Endothelial cell of umbilical vein (primary cell): ENCODE data around the gene BDKRB2. TPM values are rescaled to one million over a fixed set of nuclear protein-coding genes. Genes with fewer than 3 reads are reported as not detected.

Source experiments
- BruUV-seq: library from RNA; stranded (reverse); fragments of 400-500 nt; replicated peaks from 2 replicates; lab custom pipeline; 2021; lab: Mats Ljungman, UMichigan
- CTCF ChIA-PET: fragments of 300-600, 350-600 bp; sonication (Branson Sonifier 250); formaldehyde crosslinking; loops from one replicate; lab custom pipeline; 2021; ENCODE audit warnings: antibody characterized with exemption, inconsistent platforms; lab: Charles Lee
- POLR2A ChIA-PET: fragments of 300-600, 350-600 bp; sonication (Branson Sonifier 250); formaldehyde crosslinking; loops from one replicate; lab custom pipeline; 2021; ENCODE audit warnings: antibody characterized with exemption, inconsistent platforms; lab: Charles Lee
- DNase-seq: peaks from one replicate; pipeline ENCODE4 v3.0.0-alpha.2; 2011; ENCODE audit warnings: low read depth, low spot score
- FAIRE-seq: peaks from 2 replicates; lab custom pipeline; 2011; peaks lifted over from hg19 to GRCh38; lab: Jason Lieb, UNC
- H2AFZ ChIP-seq: 2 replicates; pipeline ENCODE4 v1.6.0; 2012; ENCODE audit warnings: low read depth, low read length, control low read depth, inconsistent platforms
- H3K27ac ChIP-seq: 2 replicates; pipeline ENCODE4 v1.5.1; 2011; ENCODE audit warnings: low read depth, mild to moderate bottlenecking, control low read depth, low read length, moderate library complexity; ENCODE audit not compliant: insufficient read depth
- H3K27me3 ChIP-seq, 2 experiments: 2 replicates each; pipeline versions ENCODE4 v1.6.0 to v1.6.1; 2011; ENCODE audit warnings: low read length in 2 of 2, mixed read lengths in 1 of 2; ENCODE audit not compliant: control insufficient read depth in 2 of 2, insufficient read depth in 2 of 2
- H3K36me3 ChIP-seq, 2 experiments: 2 replicates in 1 of 2; 3 replicates in 1 of 2; pipeline ENCODE4 v1.5.1; 2011; ENCODE audit warnings: low read length in 2 of 2, mild to moderate bottlenecking in 1 of 2, moderate library complexity in 1 of 2; ENCODE audit not compliant: control insufficient read depth in 2 of 2, insufficient read depth in 2 of 2; ENCODE audit errors: extremely low read depth in 1 of 2
- H3K4me1 ChIP-seq: 3 replicates; pipeline ENCODE4 v1.5.1; 2011; ENCODE audit warnings: mild to moderate bottlenecking, low read length; ENCODE audit not compliant: control insufficient read depth, insufficient read depth; ENCODE audit errors: extremely low read depth
- H3K4me2 ChIP-seq: 2 replicates; pipeline ENCODE4 v1.6.1; 2011; ENCODE audit warnings: low read length, control low read depth, mixed read lengths; ENCODE audit not compliant: insufficient read depth
- H3K4me3 ChIP-seq, 3 experiments: fragments of 200-600 bp in 1 of 3; sonication (generic), shearing (Covaris generic) in 1 of 3; replicated peaks in 1 of 3; 2 replicates each; pipeline ENCODE4 v1.5.1; 2011 to 2016; ENCODE audit warnings: control low read depth in 3 of 3, low read length in 3 of 3, mild to moderate bottlenecking in 2 of 3, inconsistent platforms in 1 of 3, low read depth in 1 of 3, moderate library complexity in 1 of 3; ENCODE audit not compliant: insufficient read depth in 1 of 3
- H3K79me2 ChIP-seq: 2 replicates; pipeline ENCODE4 v1.6.0; 2012; ENCODE audit warnings: low read length, inconsistent platforms; ENCODE audit not compliant: control insufficient read depth, insufficient read depth
- H3K9ac ChIP-seq: replicated peaks from 2 replicates; pipeline ENCODE3; 2011; ENCODE audit warnings: low read length, control low read depth; ENCODE audit not compliant: insufficient read depth; ENCODE audit errors: extremely low read depth
- H3K9me1 ChIP-seq: replicated peaks from 3 replicates; pipeline ENCODE4 v1.6.0; 2011; ENCODE audit warnings: mild to moderate bottlenecking, low read length; ENCODE audit not compliant: control insufficient read depth, insufficient read depth; ENCODE audit errors: extremely low read depth
- H3K9me3 ChIP-seq: replicated peaks from 2 replicates; pipeline ENCODE4 v1.5.1; 2012; ENCODE audit warnings: low read length, inconsistent platforms; ENCODE audit not compliant: control insufficient read depth, insufficient read depth
- H4K20me1 ChIP-seq: replicated peaks from 2 replicates; pipeline ENCODE3; 2011; ENCODE audit warnings: mild to moderate bottlenecking, low read length; ENCODE audit not compliant: control insufficient read depth, insufficient read depth; ENCODE audit errors: extremely low read depth
- CTCF ChIP-seq, 2 donors: IDR thresholded peaks; 1 replicate in 1 of 2; 2 replicates in 1 of 2; pipeline ENCODE4 v1.5.1; 2011; ENCODE audit warnings: low read length in 2 of 2, mild to moderate bottlenecking in 2 of 2, moderate library complexity in 2 of 2, control low read depth in 1 of 2, inconsistent platforms in 1 of 2, low read depth in 1 of 2; ENCODE audit not compliant: insufficient read depth in 1 of 2; ENCODE audit errors: extremely low read depth in 1 of 2
- EZH2 ChIP-seq: IDR thresholded peaks from 2 replicates; pipeline ENCODE4 v1.6.1; 2012; ENCODE audit warnings: borderline replicate concordance, low read depth, mild to moderate bottlenecking, moderate library complexity, low read length, inconsistent platforms; ENCODE audit not compliant: severe bottlenecking
- FOS ChIP-seq: IDR thresholded peaks from 2 replicates; pipeline ENCODE4 v1.6.1; 2011; ENCODE audit warnings: mild to moderate bottlenecking, low read length, moderate library complexity, borderline replicate concordance; ENCODE audit not compliant: insufficient read depth
- GATA2 ChIP-seq: IDR thresholded peaks from 2 replicates; pipeline ENCODE4 v1.7.0; 2011; ENCODE audit warnings: low read depth, mild to moderate bottlenecking, moderate library complexity, mixed read lengths, low read length; ENCODE audit not compliant: insufficient read length, insufficient read depth
- JUN ChIP-seq: IDR thresholded peaks from 2 replicates; pipeline ENCODE4 v1.6.1; 2011; ENCODE audit warnings: borderline replicate concordance, low read depth; ENCODE audit not compliant: insufficient read length, insufficient read depth
- MAX ChIP-seq: IDR thresholded peaks from 2 replicates; pipeline ENCODE4 v1.6.1; 2011; ENCODE audit not compliant: insufficient read depth, insufficient read length
- MYC ChIP-seq: IDR thresholded peaks from one replicate; pipeline ENCODE4 v1.6.1; 2011; ENCODE audit warnings: mild to moderate bottlenecking, low read depth, low read length
- POLR2A ChIP-seq: IDR thresholded peaks from 2 replicates; pipeline ENCODE4 v1.6.1; 2012; ENCODE audit warnings: low read depth, mild to moderate bottlenecking, control low read depth, low read length
- POLR2AphosphoS5 ChIP-seq: IDR thresholded peaks from 2 replicates; pipeline ENCODE4 v1.6.1; 2012; ENCODE audit warnings: low read depth, mild to moderate bottlenecking, control low read depth, low read length, moderate library complexity; ENCODE audit not compliant: insufficient read depth
- dilution Hi-C: fragments of 300-500 bp; cut with MboI; formaldehyde crosslinking; loops from one replicate; pipeline ENCODE4 v1.15.0; 2019; ENCODE audit warnings: low sequenced_read_pairs; ENCODE audit not compliant: extremely low pct_ligation_motif_present
- intact Hi-C: fragments of 100-400 bp; cut with micrococcal nuclease; formaldehyde crosslinking; loops from one replicate; pipeline ENCODE4 v1.10.0; 2022
- polyA plus RNA-seq, 4 experiments: library from polyadenylated mRNA; depleted of rRNA in 3 of 4; stranded (reverse) in 3 of 4; unstranded in 1 of 4; fragments of >200 nt; gene quantifications; 2 replicates each; pipeline versions ENCODE4 v1.2.1 to v1.2.3, GENCODE V29; 2011 to 2012; ENCODE audit warnings: missing spikeins in 1 of 4
- total RNA-seq: library from RNA; stranded (reverse); gene quantifications from 2 replicates; pipeline ENCODE4 v1.2.3, GENCODE V29; 2021

The BDKRB2 gene
- total and polyA plus RNA-seq, 2 donors (not counting 3 experiments of a cell fraction or from before 2014, with no cell fraction given) = 0.22 to 0.77 TPM

- Histone ChIP-seq H3K79me2 (no peaks in the 10 kb centered on the region), H3K9ac (no peak overlapping the region), H4K20me1 (no peaks in the 10 kb centered on the region), H3K27ac (no peak overlapping the region), H3K4me3 (no peak overlapping the region), H3K9me3 (no peaks in the 10 kb centered on the region), H3K9me1 (no peaks in the 10 kb centered on the region), H2AFZ (no peak overlapping the region), H3K4me2 (no peak overlapping the region), H3K4me1 (no peaks in the 10 kb centered on the region), H3K27me3 (no peaks in the 10 kb centered on the region), H3K36me3 (no peaks in the 10 kb centered on the region)
- BruUV-seq = no TSS peak
- ChIA-PET POLR2A (no interaction called here), CTCF (no interaction called here)
- FAIRE-seq (no peak), DNase-seq (no peak)
- no peak for TF ChIP-seq MYC
- TF ChIP-seq FOS = no peak
- no peak for TF ChIP-seq MAX
- no peak for TF ChIP-seq CTCF (IDR thresholded peaks at IDR 0.05; ENCODE audit: extremely low read depth in 1 of 2, insufficient read depth in 1 of 2, low read depth in 1 of 2, low read length in 2 of 2)
- no peak for TF ChIP-seq POLR2A
- TF ChIP-seq POLR2AphosphoS5 = no peak
- no peak for TF ChIP-seq EZH2
- no peak for TF ChIP-seq GATA2
- no peak for TF ChIP-seq JUN
- intact Hi-C loops = no loop called here
- dilution Hi-C loops = no loop called here
Observed at GRCh38 chr14:96189281-96189711, 15.3 kb upstream of the BDKRB2 start.
